Activated CD8-positive, alpha-beta T cell treated with anti-CD3 and anti-CD28 coated beads, Interleukin-2, amount 10 ng/mL, durations not matched to agents 7 days and 5 days (primary cell): ENCODE measurements around the gene IER5L. TPM values are rescaled to one million over a fixed set of nuclear protein-coding genes. Genes with fewer than 3 reads are reported as not detected.

Experiments used
- ATAC-seq: fragments of 150-1000 bp; cut with Tn5 transposase; one replicate; pipeline ENCODE4 v1.10.0; 2021; ENCODE audit warnings: moderate library complexity
- CTCF ChIA-PET: fragments of 350-600 bp; sonication (Branson Sonifier 250); formaldehyde crosslinking; loops from one replicate; lab custom pipeline; 2021; ENCODE audit warnings: antibody characterized with exemption; lab: Charles Lee
- POLR2A ChIA-PET: fragments of 350-600 bp; sonication (Branson Sonifier 250); formaldehyde crosslinking; loops from one replicate; lab custom pipeline; 2021; ENCODE audit warnings: antibody characterized with exemption; lab: Charles Lee
- DNase-seq: peaks from one replicate; pipeline ENCODE4 v3.0.0-alpha.2; 2020
- H3K27ac Mint-ChIP-seq: one replicate; pipeline ENCODE4 v1.8.0; 2021; ENCODE audit warnings: mild to moderate bottlenecking, mixed read lengths
- H3K27me3 Mint-ChIP-seq: one replicate; pipeline ENCODE4 v1.8.0; 2021; ENCODE audit warnings: low read depth, mixed read lengths
- H3K36me3 Mint-ChIP-seq: one replicate; pipeline ENCODE4 v1.8.0; 2021; ENCODE audit warnings: low read depth, mixed read lengths
- H3K4me1 Mint-ChIP-seq: one replicate; pipeline ENCODE4 v1.8.0; 2021; ENCODE audit warnings: low read depth, mixed read lengths
- H3K4me3 Mint-ChIP-seq: one replicate; pipeline ENCODE4 v1.8.0; 2021; ENCODE audit warnings: mild to moderate bottlenecking, mixed read lengths
- H3K9me3 Mint-ChIP-seq: one replicate; pipeline ENCODE4 v1.8.0; 2022; ENCODE audit warnings: mixed read lengths; ENCODE audit not compliant: insufficient read depth
- total RNA-seq, 2 experiments: library from RNA; stranded (reverse); gene quantifications; one replicate each; pipeline ENCODE4 v1.2.3, GENCODE V29; 2021

The IER5L gene
- total RNA-seq: 1 to 10 TPM; 6.0 to 6.1 TPM

GRCh38 chr9:129177791-129178567 is at the start of gene IER5L:
Gene IER5L (minus strand): TSS chr9:129178261. CDS start chr9:129178052, 209 bp downstream.
- POLR2A ChIA-PET: interaction anchor here (0.6 to 1.7 kb wide), 35 partner anchors 9 to 447 kb away, joined by 3 to 24 read pairs (median 4); partner anchors contain the start of gene PTPA
- DNase-seq (peak; percentile 95), ATAC-seq (peak; percentile 83)
- H3K4me1 Mint-ChIP-seq: peaks cover 17% of the 10 kb centered on the region
- no peaks in the 10 kb centered on the region for H3K9me3 Mint-ChIP-seq
- CTCF ChIA-PET: interaction anchor here (0.6 to 12.2 kb wide), 20 partner anchors 9 to 446 kb away, joined by 3 to 190 read pairs (median 5); no protein-coding TSS in a partner anchor
- peaks cover 6% of the 10 kb centered on the region for H3K27me3 Mint-ChIP-seq
- peak within 1 kb of the TSS; percentile 80 for H3K27ac Mint-ChIP-seq
- peak within 1 kb of the TSS; percentile 92 for H3K4me3 Mint-ChIP-seq
- no peaks in the 10 kb centered on the region for H3K36me3 Mint-ChIP-seq

GRCh38 chr9:129227843-129228189 is 49.8 kb upstream of the IER5L start:
- Mint-ChIP-seq H3K36me3 (no peaks in the 10 kb centered on the region), H3K27me3 (no peaks in the 10 kb centered on the region), H3K9me3 (no peaks in the 10 kb centered on the region), H3K4me1 (peaks cover 49% of the 10 kb centered on the region), H3K4me3 (no peak overlapping the region), H3K27ac (no peak overlapping the region)
- CTCF ChIA-PET: interaction anchor here (0.8 kb wide), 1 partner anchor 50 kb away, joined by 3 read pairs; the partner anchor contains the start of gene IER5L
- POLR2A ChIA-PET: interaction anchor here (1.1 kb wide), 1 partner anchor 8 kb away, joined by 3 read pairs; no protein-coding TSS in a partner anchor
- no peak for DNase-seq
- no peak for ATAC-seq

GRCh38 chr9:129225815-129226214 is 47.8 kb upstream of the IER5L start:
- H3K9me3 Mint-ChIP-seq: no peaks in the 10 kb centered on the region
- no peaks in the 10 kb centered on the region for H3K27me3 Mint-ChIP-seq
- POLR2A ChIA-PET: interaction anchor here (0.8 kb wide), 1 partner anchor 10 kb away, joined by 5 read pairs; no protein-coding TSS in a partner anchor
- H3K4me1 Mint-ChIP-seq: peaks cover 69% of the 10 kb centered on the region
- DNase-seq (peak; percentile 84), ATAC-seq (peak; percentile 73)
- peak overlapping the region; percentile 34 for H3K4me3 Mint-ChIP-seq
- CTCF ChIA-PET: interaction anchor here (0.9 to 1.1 kb wide), 2 partner anchors 15 to 399 kb away, joined by 3 read pairs; no protein-coding TSS in a partner anchor
- no peaks in the 10 kb centered on the region for H3K36me3 Mint-ChIP-seq
- H3K27ac Mint-ChIP-seq: peak overlapping the region; percentile 87

GRCh38 chr9:129225490-129225778 is 47.4 kb upstream of the IER5L start:
- Mint-ChIP-seq H3K27ac (peak overlapping the region; percentile 67), H3K4me3 (no peak overlapping the region), H3K9me3 (no peaks in the 10 kb centered on the region), H3K36me3 (no peaks in the 10 kb centered on the region), H3K27me3 (no peaks in the 10 kb centered on the region), H3K4me1 (peaks cover 72% of the 10 kb centered on the region)
- ATAC-seq: no peak
- no peak for DNase-seq
- CTCF ChIA-PET: interaction anchor here (0.9 to 1.1 kb wide), 2 partner anchors 14 to 399 kb away, joined by 3 read pairs; no protein-coding TSS in a partner anchor
- POLR2A ChIA-PET: interaction anchor here (0.8 kb wide), 1 partner anchor 11 kb away, joined by 5 read pairs; no protein-coding TSS in a partner anchor

- DNase-seq: no peak
- ChIA-PET CTCF (interaction anchor here (1.1 kb wide), 1 partner anchor 14 kb away, joined by 3 read pairs; no protein-coding TSS in a partner anchor), POLR2A (no interaction called here)
- Mint-ChIP-seq H3K9me3 (no peaks in the 10 kb centered on the region), H3K27ac (peak overlapping the region; percentile 67), H3K27me3 (no peaks in the 10 kb centered on the region), H3K4me1 (peaks cover 75% of the 10 kb centered on the region), H3K4me3 (no peak overlapping the region), H3K36me3 (no peaks in the 10 kb centered on the region)
- ATAC-seq: no peak
Measured at GRCh38 chr9:129224618-129225489, 46.8 kb upstream of the IER5L start.

GRCh38 chr9:129223551-129224208 is 45.6 kb upstream of the IER5L start:
- ATAC-seq (no peak), DNase-seq (no peak)
- H3K36me3 Mint-ChIP-seq: no peaks in the 10 kb centered on the region
- H3K27me3 Mint-ChIP-seq: no peaks in the 10 kb centered on the region
- peaks cover 77% of the 10 kb centered on the region for H3K4me1 Mint-ChIP-seq
- ChIA-PET CTCF (no interaction called here), POLR2A (no interaction called here)
- peak overlapping the region; percentile 55 for H3K27ac Mint-ChIP-seq
- H3K4me3 Mint-ChIP-seq: no peak overlapping the region
- no peaks in the 10 kb centered on the region for H3K9me3 Mint-ChIP-seq

GRCh38 chr9:129222819-129223218 is 44.8 kb upstream of the IER5L start:
- Mint-ChIP-seq H3K4me3 (no peak overlapping the region), H3K9me3 (no peaks in the 10 kb centered on the region), H3K27ac (peak overlapping the region; percentile 66), H3K4me1 (peaks cover 80% of the 10 kb centered on the region), H3K27me3 (no peaks in the 10 kb centered on the region), H3K36me3 (no peaks in the 10 kb centered on the region)
- ChIA-PET CTCF (no interaction called here), POLR2A (no interaction called here)
- no peak for ATAC-seq
- DNase-seq: no peak

GRCh38 chr9:129221979-129222635 is 44.0 kb upstream of the IER5L start:
- peaks cover 77% of the 10 kb centered on the region for H3K4me1 Mint-ChIP-seq
- POLR2A ChIA-PET: interaction anchor here (0.9 kb wide), 2 partner anchors 14 to 15 kb away, joined by 3 to 4 read pairs; no protein-coding TSS in a partner anchor
- no peaks in the 10 kb centered on the region for H3K36me3 Mint-ChIP-seq
- H3K27me3 Mint-ChIP-seq: no peaks in the 10 kb centered on the region
- no peak overlapping the region for H3K4me3 Mint-ChIP-seq
- CTCF ChIA-PET: interaction anchor here (0.6 to 2.6 kb wide), 9 partner anchors 11 to 403 kb away, joined by 3 to 11 read pairs (median 6); partner anchors contain the start of gene IER5L
- H3K27ac Mint-ChIP-seq: peak overlapping the region; percentile 66
- no peaks in the 10 kb centered on the region for H3K9me3 Mint-ChIP-seq
- ATAC-seq: no peak
- DNase-seq: no peak

GRCh38 chr9:129221233-129221632 is 43.2 kb upstream of the IER5L start:
- H3K27ac Mint-ChIP-seq: peak overlapping the region; percentile 81
- ChIA-PET CTCF (interaction anchor here (0.6 to 2.6 kb wide), 12 partner anchors 11 to 404 kb away, joined by 3 to 11 read pairs (median 5); partner anchors contain the start of gene IER5L), POLR2A (interaction anchor here (0.9 to 1.3 kb wide), 5 partner anchors 13 to 44 kb away, joined by 3 to 6 read pairs (median 4); partner anchors contain the start of gene IER5L)
- H3K36me3 Mint-ChIP-seq: no peaks in the 10 kb centered on the region
- H3K9me3 Mint-ChIP-seq: no peaks in the 10 kb centered on the region
- peak; percentile 83 for ATAC-seq
- peak overlapping the region; percentile 29 for H3K4me3 Mint-ChIP-seq
- H3K4me1 Mint-ChIP-seq: peaks cover 70% of the 10 kb centered on the region
- no peaks in the 10 kb centered on the region for H3K27me3 Mint-ChIP-seq
- peak; percentile 80 for DNase-seq

GRCh38 chr9:129220771-129221170 is 42.7 kb upstream of the IER5L start:
- ATAC-seq: peak; percentile 47
- peak overlapping the region; percentile 29 for H3K4me3 Mint-ChIP-seq
- no peaks in the 10 kb centered on the region for H3K36me3 Mint-ChIP-seq
- peaks cover 66% of the 10 kb centered on the region for H3K4me1 Mint-ChIP-seq
- DNase-seq: no peak
- ChIA-PET POLR2A (interaction anchor here (0.9 to 1.3 kb wide), 5 partner anchors 12 to 43 kb away, joined by 3 to 6 read pairs (median 4); partner anchors contain the start of gene IER5L), CTCF (interaction anchor here (0.9 to 2.6 kb wide), 8 partner anchors 12 to 404 kb away, joined by 3 to 11 read pairs (median 7); partner anchors contain the start of gene IER5L)
- peak overlapping the region; percentile 81 for H3K27ac Mint-ChIP-seq
- H3K9me3 Mint-ChIP-seq: no peaks in the 10 kb centered on the region
- no peaks in the 10 kb centered on the region for H3K27me3 Mint-ChIP-seq
